Measurements from ENCODE around the gene WDR70.

The WDR70 gene

GRCh38 chr5:37553720-37554404, 174.7 kb downstream of the WDR70 start:
- no peak for FAIRE-seq
- no peak for DNase-seq (ENCODE audit: insufficient read length, low spot score)
- TF ChIP-seq POLR2A (IDR thresholded peaks at IDR 0.05; ENCODE audit: low read depth, low read length): no peak
- no peak for TF ChIP-seq POU2F2 (IDR thresholded peaks at IDR 0.05; ENCODE audit: low read depth, low read length)
- no peak for TF ChIP-seq PAX5 (IDR thresholded peaks at IDR 0.05; ENCODE audit: insufficient read depth, low read length, severe bottlenecking)
- no peak for TF ChIP-seq TAF1 (IDR thresholded peaks at IDR 0.05; ENCODE audit: low read depth, low read length)
- TF ChIP-seq POLR2AphosphoS5 (IDR thresholded peaks at IDR 0.05; ENCODE audit: low read depth, low read length): no peak
- TF ChIP-seq SPI1 (IDR thresholded peaks at IDR 0.05; ENCODE audit: low read depth, low read length): no peak

- no peak for TF ChIP-seq TAF1 (IDR thresholded peaks at IDR 0.05; ENCODE audit: low read depth, low read length)
- TF ChIP-seq POLR2A (IDR thresholded peaks at IDR 0.05; ENCODE audit: low read depth, low read length): no peak
- TF ChIP-seq PAX5 (IDR thresholded peaks at IDR 0.05; ENCODE audit: insufficient read depth, low read length, severe bottlenecking): no peak
- TF ChIP-seq POU2F2 (IDR thresholded peaks at IDR 0.05; ENCODE audit: low read depth, low read length): no peak
- no peak for TF ChIP-seq SPI1 (IDR thresholded peaks at IDR 0.05; ENCODE audit: low read depth, low read length)
- no peak for TF ChIP-seq POLR2AphosphoS5 (IDR thresholded peaks at IDR 0.05; ENCODE audit: low read depth, low read length)
- no peak for DNase-seq (ENCODE audit: insufficient read length, low spot score)
- FAIRE-seq: no peak
Measured at GRCh38 chr5:37554405-37554739, 175.3 kb downstream of the WDR70 start.

GRCh38 chr5:37554938-37555337, 175.8 kb downstream of the WDR70 start:
- TF ChIP-seq TAF1 (IDR thresholded peaks at IDR 0.05; ENCODE audit: low read depth, low read length) (no peak), POU2F2 (IDR thresholded peaks at IDR 0.05; ENCODE audit: low read depth, low read length) (no peak), POLR2A (IDR thresholded peaks at IDR 0.05; ENCODE audit: low read depth, low read length) (no peak), SPI1 (IDR thresholded peaks at IDR 0.05; ENCODE audit: low read depth, low read length) (no peak), PAX5 (IDR thresholded peaks at IDR 0.05; ENCODE audit: insufficient read depth, low read length, severe bottlenecking) (no peak), POLR2AphosphoS5 (IDR thresholded peaks at IDR 0.05; ENCODE audit: low read depth, low read length) (no peak)
- DNase-seq (ENCODE audit: insufficient read length, low spot score): no peak
- FAIRE-seq: no peak

- no peak for FAIRE-seq
- TF ChIP-seq TAF1 (IDR thresholded peaks at IDR 0.05; ENCODE audit: low read depth, low read length) (no peak), POLR2AphosphoS5 (IDR thresholded peaks at IDR 0.05; ENCODE audit: low read depth, low read length) (no peak), POU2F2 (IDR thresholded peaks at IDR 0.05; ENCODE audit: low read depth, low read length) (no peak), PAX5 (IDR thresholded peaks at IDR 0.05; ENCODE audit: insufficient read depth, low read length, severe bottlenecking) (no peak), SPI1 (IDR thresholded peaks at IDR 0.05; ENCODE audit: low read depth, low read length) (no peak), POLR2A (IDR thresholded peaks at IDR 0.05; ENCODE audit: low read depth, low read length) (no peak)
Measured at GRCh38 chr5:37557734-37558293, 178.7 kb downstream of the WDR70 start.

GRCh38 chr5:37565062-37565670, 186.0 kb downstream of the WDR70 start:
- FAIRE-seq (no peak), DNase-seq (ENCODE audit: insufficient read length, low spot score) (no peak)
- no peak for TF ChIP-seq POU2F2 (IDR thresholded peaks at IDR 0.05; ENCODE audit: low read depth, low read length)
- no peak for TF ChIP-seq POLR2A (IDR thresholded peaks at IDR 0.05; ENCODE audit: low read depth, low read length)
- TF ChIP-seq TAF1 (IDR thresholded peaks at IDR 0.05; ENCODE audit: low read depth, low read length): no peak
- no peak for TF ChIP-seq POLR2AphosphoS5 (IDR thresholded peaks at IDR 0.05; ENCODE audit: low read depth, low read length)
- TF ChIP-seq SPI1 (IDR thresholded peaks at IDR 0.05; ENCODE audit: low read depth, low read length): no peak
- no peak for TF ChIP-seq PAX5 (IDR thresholded peaks at IDR 0.05; ENCODE audit: insufficient read depth, low read length, severe bottlenecking)

More at GRCh38 chr5:37557734-37558293, 178.7 kb downstream of the WDR70 start:
- DNase-seq (ENCODE audit: insufficient read length, low spot score): no peak

GRCh38 chr5:37567566-37567965, 188.4 kb downstream of the WDR70 start:
- no peak for DNase-seq (ENCODE audit: insufficient read length, low spot score)
- no peak for FAIRE-seq
- TF ChIP-seq POLR2AphosphoS5 (IDR thresholded peaks at IDR 0.05; ENCODE audit: low read depth, low read length) (no peak), POU2F2 (IDR thresholded peaks at IDR 0.05; ENCODE audit: low read depth, low read length) (no peak), SPI1 (IDR thresholded peaks at IDR 0.05; ENCODE audit: low read depth, low read length) (no peak), PAX5 (IDR thresholded peaks at IDR 0.05; ENCODE audit: insufficient read depth, low read length, severe bottlenecking) (no peak), TAF1 (IDR thresholded peaks at IDR 0.05; ENCODE audit: low read depth, low read length) (no peak), POLR2A (IDR thresholded peaks at IDR 0.05; ENCODE audit: low read depth, low read length) (no peak)

GRCh38 chr5:37568018-37568753, 189.1 kb downstream of the WDR70 start:
- no peak for DNase-seq (ENCODE audit: insufficient read length, low spot score)
- FAIRE-seq: no peak
- no peak for TF ChIP-seq TAF1 (IDR thresholded peaks at IDR 0.05; ENCODE audit: low read depth, low read length)
- TF ChIP-seq POLR2A (IDR thresholded peaks at IDR 0.05; ENCODE audit: low read depth, low read length): no peak
- no peak for TF ChIP-seq SPI1 (IDR thresholded peaks at IDR 0.05; ENCODE audit: low read depth, low read length)
- no peak for TF ChIP-seq POU2F2 (IDR thresholded peaks at IDR 0.05; ENCODE audit: low read depth, low read length)
- no peak for TF ChIP-seq PAX5 (IDR thresholded peaks at IDR 0.05; ENCODE audit: insufficient read depth, low read length, severe bottlenecking)
- no peak for TF ChIP-seq POLR2AphosphoS5 (IDR thresholded peaks at IDR 0.05; ENCODE audit: low read depth, low read length)

GRCh38 chr5:37568893-37569292, 189.8 kb downstream of the WDR70 start:
- no peak for DNase-seq (ENCODE audit: insufficient read length, low spot score)
- TF ChIP-seq TAF1 (IDR thresholded peaks at IDR 0.05; ENCODE audit: low read depth, low read length): no peak
- no peak for TF ChIP-seq POLR2AphosphoS5 (IDR thresholded peaks at IDR 0.05; ENCODE audit: low read depth, low read length)
- no peak for TF ChIP-seq PAX5 (IDR thresholded peaks at IDR 0.05; ENCODE audit: insufficient read depth, low read length, severe bottlenecking)
- TF ChIP-seq POU2F2 (IDR thresholded peaks at IDR 0.05; ENCODE audit: low read depth, low read length): no peak
- no peak for TF ChIP-seq SPI1 (IDR thresholded peaks at IDR 0.05; ENCODE audit: low read depth, low read length)
- TF ChIP-seq POLR2A (IDR thresholded peaks at IDR 0.05; ENCODE audit: low read depth, low read length): no peak
- no peak for FAIRE-seq

- no peak for TF ChIP-seq POLR2A (IDR thresholded peaks at IDR 0.05; ENCODE audit: low read depth, low read length)
- no peak for TF ChIP-seq PAX5 (IDR thresholded peaks at IDR 0.05; ENCODE audit: insufficient read depth, low read length, severe bottlenecking)
- no peak for TF ChIP-seq SPI1 (IDR thresholded peaks at IDR 0.05; ENCODE audit: low read depth, low read length)
- TF ChIP-seq TAF1 (IDR thresholded peaks at IDR 0.05; ENCODE audit: low read depth, low read length): no peak
- no peak for TF ChIP-seq POU2F2 (IDR thresholded peaks at IDR 0.05; ENCODE audit: low read depth, low read length)
- no peak for TF ChIP-seq POLR2AphosphoS5 (IDR thresholded peaks at IDR 0.05; ENCODE audit: low read depth, low read length)
- DNase-seq (ENCODE audit: insufficient read length, low spot score) (no peak), FAIRE-seq (no peak)
Measured at GRCh38 chr5:37569466-37569865, 190.3 kb downstream of the WDR70 start.

Measured in GM12891 (cell line).